ENCODE measurements around the gene CCDC28B. TPM values are rescaled to one million over a fixed set of nuclear protein-coding genes. Genes with fewer than 3 reads are reported as not detected.

CCDC28B gene
- total and polyA plus RNA-seq, 2 of the 13 experiments (the other 11 are each of a cell fraction or from before 2014, with no cell fraction given): 2.6 to 3.5 TPM

DNA sequence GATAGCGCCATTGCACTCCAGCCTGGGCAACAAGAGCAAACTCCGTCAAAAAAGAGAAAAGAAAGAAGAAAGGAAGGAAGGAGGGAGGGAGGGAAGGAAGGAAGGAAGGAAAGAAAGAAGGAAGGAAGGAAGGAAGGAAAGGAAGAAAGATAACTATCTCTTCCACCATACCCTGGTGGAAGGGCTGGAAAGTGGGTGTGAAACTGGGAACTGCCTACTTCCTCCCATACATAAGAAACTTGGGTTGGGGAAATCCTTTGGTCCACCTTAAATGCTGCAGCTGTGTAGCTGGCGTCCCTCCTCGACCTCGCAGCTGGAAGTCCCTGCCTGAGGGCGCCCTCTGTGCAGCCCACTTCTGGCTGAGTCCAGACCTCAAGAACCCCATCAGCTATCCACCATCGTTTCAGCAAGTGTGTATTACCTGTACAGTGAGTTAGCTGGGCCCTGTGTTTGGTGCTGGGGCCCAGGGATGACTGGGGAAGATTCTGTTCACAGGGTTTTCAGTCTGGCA, 42.0 kb downstream of the CCDC28B start (continued):
- TF ChIP-seq ZNF788 (CRISPR knock-in tag; IDR thresholded peaks at IDR 0.05; ENCODE audit: borderline replicate concordance) (0 out of 2 replicates have a peak, but pooled peaks have one; percentile 32), ZBTB33 (CRISPR knock-in tag; IDR thresholded peaks at IDR 0.05) (0 out of 2 replicates have a peak, but pooled peaks have one; percentile 5), ZNF232 (CRISPR knock-in tag; IDR thresholded peaks at IDR 0.05; ENCODE audit: borderline replicate concordance) (no peak), GZF1 (CRISPR knock-in tag; IDR thresholded peaks at IDR 0.05) (no peak), MZF1 (CRISPR knock-in tag; IDR thresholded peaks at IDR 0.05; ENCODE audit: borderline replicate concordance) (no peak), POGZ (CRISPR knock-in tag; IDR thresholded peaks at IDR 0.05) (no peak), TGIF2 (CRISPR knock-in tag; IDR thresholded peaks at IDR 0.05) (no peak), SAP130 (CRISPR knock-in tag; IDR thresholded peaks at IDR 0.05; ENCODE audit: low read depth) (0 out of 2 replicates have a peak, but pooled peaks have one; percentile 21), ONECUT2 (CRISPR knock-in tag; IDR thresholded peaks at IDR 0.05) (no peak), STAG1 (CRISPR knock-in tag; IDR thresholded peaks at IDR 0.05) (peak; percentile 31; the same call in 1 of the 2 replicates)
- TF ChIP-seq, protein P1, sequence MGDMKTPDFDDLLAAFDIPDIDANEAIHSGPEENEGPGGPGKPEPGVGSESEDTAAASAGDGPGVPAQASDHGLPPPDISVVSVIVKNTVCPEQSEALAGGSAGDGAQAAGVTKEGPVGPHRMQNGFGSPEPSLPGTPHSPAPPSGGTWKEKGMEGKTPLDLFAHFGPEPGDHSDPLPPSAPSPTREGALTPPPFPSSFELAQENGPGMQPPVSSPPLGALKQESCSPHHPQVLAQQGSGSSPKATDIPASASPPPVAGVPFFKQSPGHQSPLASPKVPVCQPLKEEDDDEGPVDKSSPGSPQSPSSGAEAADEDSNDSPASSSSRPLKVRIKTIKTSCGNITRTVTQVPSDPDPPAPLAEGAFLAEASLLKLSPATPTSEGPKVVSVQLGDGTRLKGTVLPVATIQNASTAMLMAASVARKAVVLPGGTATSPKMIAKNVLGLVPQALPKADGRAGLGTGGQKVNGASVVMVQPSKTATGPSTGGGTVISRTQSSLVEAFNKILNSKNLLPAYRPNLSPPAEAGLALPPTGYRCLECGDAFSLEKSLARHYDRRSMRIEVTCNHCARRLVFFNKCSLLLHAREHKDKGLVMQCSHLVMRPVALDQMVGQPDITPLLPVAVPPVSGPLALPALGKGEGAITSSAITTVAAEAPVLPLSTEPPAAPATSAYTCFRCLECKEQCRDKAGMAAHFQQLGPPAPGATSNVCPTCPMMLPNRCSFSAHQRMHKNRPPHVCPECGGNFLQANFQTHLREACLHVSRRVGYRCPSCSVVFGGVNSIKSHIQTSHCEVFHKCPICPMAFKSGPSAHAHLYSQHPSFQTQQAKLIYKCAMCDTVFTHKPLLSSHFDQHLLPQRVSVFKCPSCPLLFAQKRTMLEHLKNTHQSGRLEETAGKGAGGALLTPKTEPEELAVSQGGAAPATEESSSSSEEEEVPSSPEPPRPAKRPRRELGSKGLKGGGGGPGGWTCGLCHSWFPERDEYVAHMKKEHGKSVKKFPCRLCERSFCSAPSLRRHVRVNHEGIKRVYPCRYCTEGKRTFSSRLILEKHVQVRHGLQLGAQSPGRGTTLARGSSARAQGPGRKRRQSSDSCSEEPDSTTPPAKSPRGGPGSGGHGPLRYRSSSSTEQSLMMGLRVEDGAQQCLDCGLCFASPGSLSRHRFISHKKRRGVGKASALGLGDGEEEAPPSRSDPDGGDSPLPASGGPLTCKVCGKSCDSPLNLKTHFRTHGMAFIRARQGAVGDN (CRISPR knock-in tag; IDR thresholded peaks at IDR 0.05): peak; percentile 35; the same call in 1 of the 2 replicates
- TF ChIP-seq, protein P2, sequence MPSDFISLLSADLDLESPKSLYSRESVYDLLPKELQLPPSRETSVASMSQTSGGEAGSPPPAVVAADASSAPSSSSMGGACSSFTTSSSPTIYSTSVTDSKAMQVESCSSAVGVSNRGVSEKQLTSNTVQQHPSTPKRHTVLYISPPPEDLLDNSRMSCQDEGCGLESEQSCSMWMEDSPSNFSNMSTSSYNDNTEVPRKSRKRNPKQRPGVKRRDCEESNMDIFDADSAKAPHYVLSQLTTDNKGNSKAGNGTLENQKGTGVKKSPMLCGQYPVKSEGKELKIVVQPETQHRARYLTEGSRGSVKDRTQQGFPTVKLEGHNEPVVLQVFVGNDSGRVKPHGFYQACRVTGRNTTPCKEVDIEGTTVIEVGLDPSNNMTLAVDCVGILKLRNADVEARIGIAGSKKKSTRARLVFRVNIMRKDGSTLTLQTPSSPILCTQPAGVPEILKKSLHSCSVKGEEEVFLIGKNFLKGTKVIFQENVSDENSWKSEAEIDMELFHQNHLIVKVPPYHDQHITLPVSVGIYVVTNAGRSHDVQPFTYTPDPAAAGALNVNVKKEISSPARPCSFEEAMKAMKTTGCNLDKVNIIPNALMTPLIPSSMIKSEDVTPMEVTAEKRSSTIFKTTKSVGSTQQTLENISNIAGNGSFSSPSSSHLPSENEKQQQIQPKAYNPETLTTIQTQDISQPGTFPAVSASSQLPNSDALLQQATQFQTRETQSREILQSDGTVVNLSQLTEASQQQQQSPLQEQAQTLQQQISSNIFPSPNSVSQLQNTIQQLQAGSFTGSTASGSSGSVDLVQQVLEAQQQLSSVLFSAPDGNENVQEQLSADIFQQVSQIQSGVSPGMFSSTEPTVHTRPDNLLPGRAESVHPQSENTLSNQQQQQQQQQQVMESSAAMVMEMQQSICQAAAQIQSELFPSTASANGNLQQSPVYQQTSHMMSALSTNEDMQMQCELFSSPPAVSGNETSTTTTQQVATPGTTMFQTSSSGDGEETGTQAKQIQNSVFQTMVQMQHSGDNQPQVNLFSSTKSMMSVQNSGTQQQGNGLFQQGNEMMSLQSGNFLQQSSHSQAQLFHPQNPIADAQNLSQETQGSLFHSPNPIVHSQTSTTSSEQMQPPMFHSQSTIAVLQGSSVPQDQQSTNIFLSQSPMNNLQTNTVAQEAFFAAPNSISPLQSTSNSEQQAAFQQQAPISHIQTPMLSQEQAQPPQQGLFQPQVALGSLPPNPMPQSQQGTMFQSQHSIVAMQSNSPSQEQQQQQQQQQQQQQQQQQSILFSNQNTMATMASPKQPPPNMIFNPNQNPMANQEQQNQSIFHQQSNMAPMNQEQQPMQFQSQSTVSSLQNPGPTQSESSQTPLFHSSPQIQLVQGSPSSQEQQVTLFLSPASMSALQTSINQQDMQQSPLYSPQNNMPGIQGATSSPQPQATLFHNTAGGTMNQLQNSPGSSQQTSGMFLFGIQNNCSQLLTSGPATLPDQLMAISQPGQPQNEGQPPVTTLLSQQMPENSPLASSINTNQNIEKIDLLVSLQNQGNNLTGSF (CRISPR knock-in tag; IDR thresholded peaks at IDR 0.05): no peak
- TF ChIP-seq, protein P3, sequence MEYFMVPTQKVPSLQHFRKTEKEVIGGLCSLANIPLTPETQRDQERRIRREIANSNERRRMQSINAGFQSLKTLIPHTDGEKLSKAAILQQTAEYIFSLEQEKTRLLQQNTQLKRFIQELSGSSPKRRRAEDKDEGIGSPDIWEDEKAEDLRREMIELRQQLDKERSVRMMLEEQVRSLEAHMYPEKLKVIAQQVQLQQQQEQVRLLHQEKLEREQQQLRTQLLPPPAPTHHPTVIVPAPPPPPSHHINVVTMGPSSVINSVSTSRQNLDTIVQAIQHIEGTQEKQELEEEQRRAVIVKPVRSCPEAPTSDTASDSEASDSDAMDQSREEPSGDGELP (IDR thresholded peaks at IDR 0.05; ENCODE audit: borderline replicate concordance, low read depth): peak; percentile 83; the same call in 1 of the 2 replicates
- TF ChIP-seq, protein P4, sequence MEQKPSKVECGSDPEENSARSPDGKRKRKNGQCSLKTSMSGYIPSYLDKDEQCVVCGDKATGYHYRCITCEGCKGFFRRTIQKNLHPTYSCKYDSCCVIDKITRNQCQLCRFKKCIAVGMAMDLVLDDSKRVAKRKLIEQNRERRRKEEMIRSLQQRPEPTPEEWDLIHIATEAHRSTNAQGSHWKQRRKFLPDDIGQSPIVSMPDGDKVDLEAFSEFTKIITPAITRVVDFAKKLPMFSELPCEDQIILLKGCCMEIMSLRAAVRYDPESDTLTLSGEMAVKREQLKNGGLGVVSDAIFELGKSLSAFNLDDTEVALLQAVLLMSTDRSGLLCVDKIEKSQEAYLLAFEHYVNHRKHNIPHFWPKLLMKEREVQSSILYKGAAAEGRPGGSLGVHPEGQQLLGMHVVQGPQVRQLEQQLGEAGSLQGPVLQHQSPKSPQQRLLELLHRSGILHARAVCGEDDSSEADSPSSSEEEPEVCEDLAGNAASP (CRISPR knock-in tag; IDR thresholded peaks at IDR 0.05; ENCODE audit: borderline replicate concordance): peak; percentile 43; the same call in 1 of the 2 replicates
